ENCODE data around the gene NEIL3.

NEIL3 gene

DNA sequence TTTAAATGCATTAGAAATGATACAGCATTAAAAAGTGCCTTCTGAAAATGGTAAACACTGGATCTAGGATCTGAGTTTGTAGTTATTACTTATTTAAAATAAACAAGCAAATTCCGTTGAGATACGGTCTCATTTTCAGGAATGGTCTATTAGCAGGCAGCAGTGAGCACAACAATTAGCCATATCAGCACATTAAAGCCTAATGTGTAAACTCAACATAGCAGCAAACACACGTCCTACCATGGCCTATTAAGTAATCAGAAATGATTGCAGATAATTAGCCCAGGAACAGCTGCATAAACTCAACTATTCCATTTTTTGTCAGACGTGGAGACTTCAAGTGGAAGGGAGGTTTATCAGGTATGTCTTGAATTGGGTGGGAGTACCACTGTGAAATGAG, 61.8 kb downstream of the NEIL3 start:
- no peak for DNase-seq (ENCODE audit: low spot score)

DNA sequence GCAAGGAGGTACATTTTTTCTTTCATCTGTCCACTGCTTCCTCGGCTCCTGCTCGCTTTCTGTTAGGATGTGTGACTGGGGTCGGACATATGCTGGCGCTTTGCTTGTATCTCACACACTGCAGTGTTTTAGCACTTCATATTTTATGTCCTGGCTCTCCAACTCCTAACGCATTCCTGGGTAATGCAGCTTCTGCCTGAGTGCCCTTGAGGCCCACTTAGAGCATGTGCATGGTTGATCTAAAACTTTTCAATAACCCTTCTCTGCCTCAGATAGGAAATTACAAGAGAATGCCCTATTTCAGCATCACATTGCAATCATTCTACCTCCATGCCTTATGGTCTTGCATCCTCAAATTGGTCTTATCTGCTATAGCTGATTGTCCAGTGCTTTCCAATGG, 65.3 kb downstream of the NEIL3 start:
- DNase-seq (ENCODE audit: low spot score): no peak

GRCh38 chr4:177375372-177375771, 65.7 kb downstream of the NEIL3 start:
- no peak for DNase-seq (ENCODE audit: low spot score)

DNA sequence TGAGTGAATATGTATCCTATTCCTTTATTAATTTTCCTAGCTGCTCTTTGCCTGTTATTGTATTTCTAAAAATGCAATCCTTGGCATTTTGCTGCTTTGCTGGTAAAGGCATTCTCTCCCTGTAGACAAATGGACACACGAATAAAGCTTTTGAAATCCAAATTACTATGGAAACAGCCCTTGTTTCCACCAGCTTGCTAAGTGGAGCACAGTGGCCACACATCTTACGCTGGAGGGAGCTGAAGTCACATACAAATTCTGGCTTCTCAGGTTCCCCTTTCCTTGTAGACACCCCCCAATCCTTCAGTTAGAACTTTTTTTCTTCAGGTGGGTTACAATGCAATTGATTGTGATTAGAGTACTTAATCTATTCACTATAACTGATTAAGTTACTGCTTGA, 66.3 kb downstream of the NEIL3 start:
- DNase-seq (ENCODE audit: low spot score): no peak

GRCh38 chr4:177380730-177381287, 71.1 kb downstream of the NEIL3 start:
- peak; percentile 26 for DNase-seq (ENCODE audit: low spot score)

DNA sequence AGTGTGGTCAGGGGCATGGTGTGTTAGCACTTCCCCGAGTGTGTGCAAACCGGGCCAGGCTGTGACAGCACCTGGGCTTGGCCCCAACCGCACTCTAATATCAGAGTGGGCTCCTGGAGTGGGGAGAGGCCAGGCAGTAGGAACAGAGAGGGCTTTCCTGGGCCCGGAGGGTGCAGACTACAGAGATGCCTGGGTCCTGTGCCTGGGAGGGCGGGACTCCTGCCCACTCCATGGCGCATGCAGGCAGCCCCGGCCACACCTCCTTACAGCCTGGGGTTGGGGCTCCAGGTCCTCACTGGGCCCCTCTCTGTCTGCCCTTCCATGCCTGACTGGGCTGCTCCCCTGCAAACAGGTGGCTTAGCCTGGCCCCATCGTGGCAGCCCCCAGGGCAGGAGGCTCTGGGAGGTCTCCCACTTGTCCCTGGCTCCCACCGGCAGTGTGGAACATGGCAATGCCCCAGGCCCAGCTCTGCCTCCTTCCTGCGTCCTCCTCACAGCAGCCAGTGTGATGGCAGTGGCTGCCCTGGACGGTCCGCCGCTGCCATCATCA, 72.2 kb downstream of the NEIL3 start:
- no peak for DNase-seq (ENCODE audit: low spot score)

GRCh38 chr4:177384856-177385397, 75.3 kb downstream of the NEIL3 start:
- DNase-seq (ENCODE audit: low spot score): no peak

DNA sequence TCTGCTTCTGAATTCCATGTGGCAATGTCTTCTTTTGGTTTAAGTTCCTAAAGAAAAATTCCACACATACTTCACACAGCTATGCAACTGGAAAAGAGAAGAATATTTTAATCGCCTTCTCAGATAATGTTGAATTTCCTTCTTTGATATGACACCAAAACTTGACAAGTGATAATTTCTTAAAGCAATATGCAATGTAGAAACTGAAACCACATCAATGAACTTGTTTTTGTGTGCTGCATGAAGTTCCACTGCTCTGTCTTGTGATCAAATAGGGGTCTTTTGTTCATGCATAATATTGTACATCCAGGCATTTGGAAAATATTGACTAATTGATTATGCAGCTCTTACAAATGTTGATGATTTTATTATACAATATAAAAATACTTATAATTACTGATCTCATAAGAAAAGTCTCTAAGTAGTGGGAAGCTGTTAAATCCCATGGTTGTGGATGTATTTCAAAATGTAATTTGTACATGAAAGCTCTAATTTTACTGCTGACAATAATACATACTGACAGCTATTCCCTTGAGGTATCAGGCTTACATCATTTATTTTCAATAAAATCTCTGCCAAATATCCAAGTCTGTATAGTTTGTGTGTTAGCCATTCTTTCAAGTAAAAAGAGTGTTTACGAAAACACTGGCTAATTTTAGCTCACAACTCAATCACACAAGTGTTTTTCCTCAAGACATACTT, 76.1 kb downstream of the NEIL3 start:
- DNase-seq (ENCODE audit: low spot score): no peak

- no peak for DNase-seq (ENCODE audit: low spot score)
Observed at GRCh38 chr4:177386278-177386815, 76.7 kb downstream of the NEIL3 start.

GRCh38 chr4:177391287-177391686, 81.6 kb downstream of the NEIL3 start:
- DNase-seq (ENCODE audit: low spot score): no peak

- no peak for DNase-seq (ENCODE audit: low spot score)
Observed at GRCh38 chr4:177391953-177392352, 82.3 kb downstream of the NEIL3 start.

DNA sequence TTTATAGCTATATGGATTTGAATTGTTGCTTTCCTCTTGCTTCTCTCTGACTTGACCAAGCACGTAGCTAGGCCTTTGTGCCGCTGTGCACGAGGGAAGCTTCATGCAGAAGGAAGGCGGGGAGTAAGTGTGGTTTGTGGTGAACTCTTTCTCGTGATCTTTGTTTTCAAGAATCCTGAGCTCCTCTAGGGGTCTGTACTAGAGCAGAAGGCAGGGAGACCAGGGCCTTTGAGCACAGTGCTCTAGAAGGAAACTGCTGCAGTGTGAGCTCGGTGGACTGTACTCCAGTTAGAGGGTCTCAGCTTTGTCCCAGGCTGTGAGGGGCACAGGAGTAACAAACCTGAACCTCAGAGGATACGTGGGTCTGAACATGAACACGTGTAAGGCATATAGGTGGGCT, 83.6 kb downstream of the NEIL3 start:
- DNase-seq (ENCODE audit: low spot score): no peak

- no peak for DNase-seq (ENCODE audit: low spot score)
Observed at GRCh38 chr4:177396352-177396751, 86.7 kb downstream of the NEIL3 start.

GRCh38 chr4:177400030-177400429, 90.4 kb downstream of the NEIL3 start:
- DNase-seq (ENCODE audit: low spot score): no peak

GRCh38 chr4:177401658-177402273, 92.1 kb downstream of the NEIL3 start:
- no peak for DNase-seq (ENCODE audit: low spot score)

- no peak for DNase-seq (ENCODE audit: low spot score)
Observed at GRCh38 chr4:177403746-177404145, 94.1 kb downstream of the NEIL3 start.

DNA sequence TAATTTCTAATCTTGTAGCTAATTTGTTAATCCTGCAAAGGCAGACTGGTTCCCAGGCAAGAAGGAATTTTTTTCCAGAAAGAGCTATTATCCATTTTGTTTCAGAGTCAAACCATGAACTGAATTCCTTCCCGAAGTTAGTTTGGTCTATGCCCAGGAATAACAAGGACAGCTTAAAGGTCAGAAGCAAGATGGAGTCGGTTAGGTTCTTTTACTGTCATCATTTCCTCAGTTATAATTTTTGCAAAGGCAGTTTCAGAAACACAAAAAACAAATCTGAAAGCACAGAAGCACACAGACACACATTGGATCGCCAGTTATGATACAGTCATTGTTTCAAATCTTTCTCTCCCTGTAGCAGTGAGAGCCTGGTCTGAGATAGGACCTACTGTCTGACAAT, 94.7 kb downstream of the NEIL3 start:
- DNase-seq (ENCODE audit: low spot score): no peak

GRCh38 chr4:177404986-177405385, 95.3 kb downstream of the NEIL3 start:
- DNase-seq (ENCODE audit: low spot score): no peak

GRCh38 chr4:177405508-177405907, 95.8 kb downstream of the NEIL3 start:
- no peak for DNase-seq (ENCODE audit: low spot score)

DNA sequence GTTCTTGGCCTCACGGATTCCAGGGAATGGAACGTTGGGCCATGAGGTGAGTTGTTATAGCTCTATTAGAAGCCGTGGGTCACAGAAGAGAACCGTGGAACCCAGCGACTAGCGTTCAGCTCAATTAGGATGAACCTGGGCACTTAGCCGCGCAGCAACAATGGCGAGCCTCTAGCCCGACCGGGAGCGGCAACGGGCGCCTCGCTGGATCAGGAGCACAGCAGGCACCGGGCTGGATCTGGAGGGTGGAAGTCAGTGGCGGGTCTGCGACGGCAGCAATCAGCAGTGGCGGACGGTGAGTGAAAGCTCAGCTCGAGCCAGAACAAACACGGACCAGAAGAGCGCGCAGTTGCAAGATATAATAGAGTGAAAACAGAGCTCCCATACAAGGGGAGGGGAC, 98.3 kb downstream of the NEIL3 start:
- DNase-seq (ENCODE audit: low spot score): no peak

- DNase-seq (ENCODE audit: low spot score): no peak
Observed at GRCh38 chr4:177410566-177410965, 100.9 kb downstream of the NEIL3 start.

- no peak for DNase-seq (ENCODE audit: low spot score)
Observed at GRCh38 chr4:177411996-177412395, 102.3 kb downstream of the NEIL3 start.

Data from iPS-NIHi11 (cell line).